ENCODE measurements around the gene UXS1. TPM values are rescaled to one million over a fixed set of nuclear protein-coding genes. Genes with fewer than 3 reads are reported as not detected.

Gene UXS1
- total RNA-seq, 2 experiments from 2014 or later, result 95.3 to 100 TPM

DNA sequence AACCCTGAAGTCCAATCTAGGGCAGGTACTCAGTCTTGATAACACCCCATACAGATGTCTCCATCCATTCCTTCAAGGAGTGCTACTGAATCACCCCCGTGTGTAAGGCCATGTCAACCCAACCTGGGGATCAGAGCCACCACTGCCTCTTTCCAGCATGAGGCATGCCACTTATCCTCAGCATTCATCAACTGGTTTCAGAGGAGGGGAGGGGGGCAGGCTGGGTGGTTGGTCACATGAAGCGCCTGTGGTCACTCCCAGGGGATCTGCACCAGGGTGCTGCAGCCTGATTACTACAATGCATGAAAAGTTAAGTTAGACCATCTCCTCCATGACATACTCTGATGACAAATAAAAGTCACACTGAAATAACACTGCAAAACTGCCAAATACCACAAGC is 65.0 kb downstream of the UXS1 start:
- CTCF ChIA-PET, result no interaction called here
- Mint-ChIP-seq H3K27ac (no peak overlapping the region), H3K9me3 (ENCODE audit: insufficient read depth) (no peaks in the 10 kb centered on the region), H3K27me3 (ENCODE audit: low read depth) (no peaks in the 10 kb centered on the region), H3K36me3 (ENCODE audit: low read depth) (peaks cover 42% of the 10 kb centered on the region), H3K4me1 (ENCODE audit: low read depth) (peaks cover 8% of the 10 kb centered on the region), H3K4me3 (no peak overlapping the region)
- DNase-seq, result no peak
- no peak for ATAC-seq
- POLR2A ChIA-PET, result no interaction called here

DNA sequence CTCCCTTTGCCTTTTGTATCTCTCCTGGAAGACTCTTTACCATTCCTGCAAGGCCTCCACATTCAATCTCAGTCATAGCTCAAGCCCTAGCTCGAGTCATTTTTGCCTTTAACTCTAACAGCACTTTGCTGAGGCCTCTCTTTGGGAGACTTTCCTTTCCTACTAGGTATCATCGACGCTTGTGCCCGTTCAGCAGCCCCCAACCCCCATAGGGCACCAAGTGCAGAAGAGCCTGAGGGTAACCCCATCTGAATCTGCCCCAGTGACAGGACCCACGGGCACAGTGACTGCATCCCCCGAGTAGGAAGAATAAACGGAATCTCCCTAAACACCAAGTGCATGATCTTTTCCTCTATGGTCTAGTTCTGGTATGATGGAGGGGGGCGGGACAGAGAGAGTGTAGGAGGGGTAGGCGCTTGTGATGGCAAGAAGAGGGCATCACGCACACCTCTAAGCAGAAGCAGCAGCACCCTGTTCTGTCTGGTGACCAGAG is 66.3 kb downstream of the UXS1 start:
- Mint-ChIP-seq H3K9me3 (ENCODE audit: insufficient read depth) (no peaks in the 10 kb centered on the region), H3K27ac (no peak overlapping the region), H3K4me1 (ENCODE audit: low read depth) (peaks cover 8% of the 10 kb centered on the region), H3K36me3 (ENCODE audit: low read depth) (peaks cover 51% of the 10 kb centered on the region), H3K27me3 (ENCODE audit: low read depth) (no peaks in the 10 kb centered on the region), H3K4me3 (no peak overlapping the region)
- POLR2A ChIA-PET, result no interaction called here
- CTCF ChIA-PET, result no interaction called here
- ATAC-seq (no peak), DNase-seq (no peak)

DNA sequence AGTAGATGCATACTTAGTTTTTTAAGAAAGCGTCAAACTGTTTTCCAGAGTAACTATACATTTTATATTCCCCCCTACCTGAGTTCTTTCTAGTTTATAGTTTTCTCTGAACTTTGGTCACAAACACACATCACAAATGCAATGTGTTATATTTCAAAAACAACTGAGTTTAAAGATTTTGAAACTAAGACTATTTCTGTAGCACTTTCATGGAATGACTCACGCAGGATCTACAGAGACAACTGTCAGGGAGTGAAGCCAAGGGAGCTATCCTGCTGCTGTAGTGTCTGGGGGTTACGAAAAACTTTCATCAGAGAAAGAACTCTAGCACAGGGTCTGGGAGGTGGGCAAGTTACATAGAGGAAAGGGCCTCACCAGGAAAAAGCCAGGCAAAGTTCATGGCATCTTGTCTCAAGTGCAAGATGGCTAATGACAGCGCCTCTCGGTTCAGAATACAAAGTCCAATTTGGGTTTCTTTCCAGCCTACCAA is 66.8 kb downstream of the UXS1 start:
- peaks cover 8% of the 10 kb centered on the region for H3K4me1 Mint-ChIP-seq (ENCODE audit: low read depth)
- ChIA-PET CTCF (no interaction called here), POLR2A (no interaction called here)
- ATAC-seq (no peak), DNase-seq (no peak)
- peak overlapping the region; percentile 32 for H3K27ac Mint-ChIP-seq
- H3K4me3 Mint-ChIP-seq, result no peak overlapping the region
- peaks cover 53% of the 10 kb centered on the region for H3K36me3 Mint-ChIP-seq (ENCODE audit: low read depth)
- no peaks in the 10 kb centered on the region for H3K27me3 Mint-ChIP-seq (ENCODE audit: low read depth)
- no peaks in the 10 kb centered on the region for H3K9me3 Mint-ChIP-seq (ENCODE audit: insufficient read depth)

GRCh38 chr2:106126705-106127281 is 67.3 kb downstream of the UXS1 start:
- ChIA-PET CTCF (no interaction called here), POLR2A (no interaction called here)
- Mint-ChIP-seq H3K36me3 (ENCODE audit: low read depth) (peaks cover 53% of the 10 kb centered on the region), H3K27ac (no peak overlapping the region), H3K4me1 (ENCODE audit: low read depth) (peaks cover 8% of the 10 kb centered on the region), H3K4me3 (no peak overlapping the region), H3K9me3 (ENCODE audit: insufficient read depth) (no peaks in the 10 kb centered on the region), H3K27me3 (ENCODE audit: low read depth) (no peaks in the 10 kb centered on the region)
- ATAC-seq (no peak), DNase-seq (no peak)

DNA sequence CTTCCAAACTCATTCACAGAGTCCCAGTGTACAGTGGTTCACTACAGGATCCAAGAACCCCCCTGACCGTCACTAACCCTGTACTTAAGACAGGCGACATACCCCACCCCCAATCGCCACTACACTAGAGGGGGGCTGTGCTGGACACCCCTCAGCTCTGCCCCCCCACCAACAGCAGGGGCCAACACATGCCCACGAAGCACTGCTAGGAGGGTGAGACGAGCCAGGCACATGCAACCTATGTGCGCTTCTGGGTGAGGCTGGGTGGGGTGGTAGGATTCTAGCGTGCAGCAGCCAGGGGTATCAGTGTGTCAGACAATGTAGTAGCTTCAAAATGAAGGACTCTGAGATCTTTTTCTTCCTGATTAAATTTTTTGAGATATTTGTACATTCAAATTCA is 67.8 kb downstream of the UXS1 start:
- no peak for ATAC-seq
- no peak for DNase-seq
- no peak overlapping the region for H3K4me3 Mint-ChIP-seq
- ChIA-PET CTCF (no interaction called here), POLR2A (no interaction called here)
- no peaks in the 10 kb centered on the region for H3K27me3 Mint-ChIP-seq (ENCODE audit: low read depth)
- no peaks in the 10 kb centered on the region for H3K9me3 Mint-ChIP-seq (ENCODE audit: insufficient read depth)
- H3K27ac Mint-ChIP-seq, result no peak overlapping the region
- H3K36me3 Mint-ChIP-seq (ENCODE audit: low read depth), result peaks cover 56% of the 10 kb centered on the region
- peaks cover 8% of the 10 kb centered on the region for H3K4me1 Mint-ChIP-seq (ENCODE audit: low read depth)

- H3K4me3 Mint-ChIP-seq, result no peak overlapping the region
- no peaks in the 10 kb centered on the region for H3K27me3 Mint-ChIP-seq (ENCODE audit: low read depth)
- no peaks in the 10 kb centered on the region for H3K9me3 Mint-ChIP-seq (ENCODE audit: insufficient read depth)
- ATAC-seq (no peak), DNase-seq (no peak)
- POLR2A ChIA-PET, result interaction anchor here (0.6 to 1.2 kb wide), 3 partner anchors 12 to 69 kb away, joined by 3 to 4 read pairs (median 3); partner anchors contain the start of gene UXS1
- H3K36me3 Mint-ChIP-seq (ENCODE audit: low read depth), result peaks cover 65% of the 10 kb centered on the region
- CTCF ChIA-PET, result interaction anchor here (1.4 kb wide), 1 partner anchor 35 kb away, joined by 5 read pairs; no protein-coding TSS in a partner anchor
- peaks cover 8% of the 10 kb centered on the region for H3K4me1 Mint-ChIP-seq (ENCODE audit: low read depth)
- H3K27ac Mint-ChIP-seq, result peak overlapping the region; percentile 47
Observed at GRCh38 chr2:106124905-106125549, 69.1 kb downstream of the UXS1 start.

- Mint-ChIP-seq H3K36me3 (ENCODE audit: low read depth) (peaks cover 65% of the 10 kb centered on the region), H3K4me1 (ENCODE audit: low read depth) (peaks cover 2% of the 10 kb centered on the region), H3K9me3 (ENCODE audit: insufficient read depth) (no peaks in the 10 kb centered on the region), H3K4me3 (no peak overlapping the region), H3K27ac (no peak overlapping the region), H3K27me3 (ENCODE audit: low read depth) (no peaks in the 10 kb centered on the region)
- ChIA-PET CTCF (interaction anchor here (1.4 kb wide), 1 partner anchor 35 kb away, joined by 5 read pairs; no protein-coding TSS in a partner anchor), POLR2A (interaction anchor here (1.2 kb wide), 1 partner anchor 16 kb away, joined by 4 read pairs; no protein-coding TSS in a partner anchor)
- DNase-seq (no peak), ATAC-seq (no peak)
Observed at GRCh38 chr2:106124106-106124756, 69.9 kb downstream of the UXS1 start.

GRCh38 chr2:106122157-106122556 is 71.9 kb downstream of the UXS1 start:
- H3K27me3 Mint-ChIP-seq (ENCODE audit: low read depth), result no peaks in the 10 kb centered on the region
- H3K4me1 Mint-ChIP-seq (ENCODE audit: low read depth), result peaks cover 2% of the 10 kb centered on the region
- DNase-seq (no peak), ATAC-seq (no peak)
- H3K4me3 Mint-ChIP-seq, result no peak overlapping the region
- ChIA-PET POLR2A (no interaction called here), CTCF (no interaction called here)
- no peak overlapping the region for H3K27ac Mint-ChIP-seq
- peaks cover 58% of the 10 kb centered on the region for H3K36me3 Mint-ChIP-seq (ENCODE audit: low read depth)
- H3K9me3 Mint-ChIP-seq (ENCODE audit: insufficient read depth), result no peaks in the 10 kb centered on the region

GRCh38 chr2:106120432-106120831 is 73.7 kb downstream of the UXS1 start:
- DNase-seq (no peak), ATAC-seq (no peak)
- H3K36me3 Mint-ChIP-seq (ENCODE audit: low read depth), result peaks cover 64% of the 10 kb centered on the region
- peaks cover 11% of the 10 kb centered on the region for H3K4me1 Mint-ChIP-seq (ENCODE audit: low read depth)
- no peak overlapping the region for H3K27ac Mint-ChIP-seq
- H3K9me3 Mint-ChIP-seq (ENCODE audit: insufficient read depth), result no peaks in the 10 kb centered on the region
- no peak overlapping the region for H3K4me3 Mint-ChIP-seq
- ChIA-PET POLR2A (no interaction called here), CTCF (no interaction called here)
- H3K27me3 Mint-ChIP-seq (ENCODE audit: low read depth), result no peaks in the 10 kb centered on the region

GRCh38 chr2:106119074-106119473 is 75.0 kb downstream of the UXS1 start:
- no peak for ATAC-seq
- Mint-ChIP-seq H3K27me3 (ENCODE audit: low read depth) (no peaks in the 10 kb centered on the region), H3K36me3 (ENCODE audit: low read depth) (peaks cover 68% of the 10 kb centered on the region), H3K27ac (no peak overlapping the region), H3K4me1 (ENCODE audit: low read depth) (peaks cover 12% of the 10 kb centered on the region), H3K4me3 (no peak overlapping the region), H3K9me3 (ENCODE audit: insufficient read depth) (no peaks in the 10 kb centered on the region)
- ChIA-PET POLR2A (no interaction called here), CTCF (no interaction called here)
- DNase-seq, result no peak

DNA sequence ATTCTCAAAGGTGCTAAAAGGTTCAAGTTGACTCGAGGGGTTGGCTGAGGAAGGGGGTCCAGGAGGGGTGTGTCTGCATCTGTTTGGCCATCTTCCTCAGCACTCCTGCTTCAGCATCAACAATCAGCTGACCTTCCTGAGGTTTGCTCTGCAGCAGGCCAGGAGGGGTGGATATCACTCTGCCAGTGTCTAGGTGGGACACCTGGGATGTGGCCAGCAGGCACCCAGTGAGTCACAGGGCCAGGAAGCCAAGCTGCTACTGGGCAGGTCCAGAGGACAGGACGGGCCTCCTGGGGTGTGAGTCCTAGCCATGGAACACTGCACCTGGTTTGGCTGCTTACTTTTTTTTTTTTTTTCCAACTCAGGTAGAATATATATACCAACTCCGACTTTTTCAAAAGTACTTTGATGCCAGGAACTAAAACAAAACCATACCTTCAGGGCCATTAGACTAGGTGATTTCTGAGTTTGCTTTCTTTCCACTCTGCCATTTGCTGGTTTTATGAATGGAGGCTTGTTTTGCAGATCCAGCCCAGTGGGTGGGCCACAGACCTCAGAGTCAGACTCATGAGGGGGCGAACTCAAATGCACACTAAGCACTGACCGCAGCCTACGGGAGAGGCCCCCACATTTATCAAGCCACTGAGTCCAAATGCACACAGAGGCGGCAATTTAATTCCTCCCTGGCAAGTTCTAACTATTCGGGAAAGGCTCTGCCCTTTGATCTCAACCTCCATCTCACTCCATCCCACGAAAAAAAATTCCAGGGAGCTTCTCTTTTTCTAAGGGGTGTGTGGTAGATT is 76.0 kb downstream of the UXS1 start:
- H3K4me3 Mint-ChIP-seq, result no peak overlapping the region
- ChIA-PET POLR2A (no interaction called here), CTCF (no interaction called here)
- no peak for ATAC-seq
- H3K36me3 Mint-ChIP-seq (ENCODE audit: low read depth), result peaks cover 63% of the 10 kb centered on the region
- peaks cover 12% of the 10 kb centered on the region for H3K4me1 Mint-ChIP-seq (ENCODE audit: low read depth)
- no peak for DNase-seq
- H3K27ac Mint-ChIP-seq, result no peak overlapping the region
- no peaks in the 10 kb centered on the region for H3K9me3 Mint-ChIP-seq (ENCODE audit: insufficient read depth)
- H3K27me3 Mint-ChIP-seq (ENCODE audit: low read depth), result no peaks in the 10 kb centered on the region

DNA sequence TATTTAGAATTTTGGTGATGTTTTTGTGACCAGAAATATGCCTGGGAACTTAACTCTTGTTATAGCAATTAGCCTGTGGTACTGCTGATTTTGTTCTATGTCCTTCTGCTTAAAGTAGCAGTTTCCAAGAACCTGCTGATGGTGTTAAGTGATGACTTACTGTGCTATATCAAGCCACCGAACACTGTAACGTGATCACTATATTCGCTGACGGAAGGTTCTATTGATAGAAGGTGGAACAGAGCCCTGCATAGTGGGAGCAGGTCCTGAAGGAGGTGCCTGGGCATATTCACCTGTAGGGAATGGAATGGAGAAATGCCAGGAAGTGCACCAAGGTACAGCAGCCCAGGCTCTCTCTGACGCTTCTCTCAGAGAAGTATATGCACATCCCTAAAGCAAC is 76.8 kb downstream of the UXS1 start:
- H3K9me3 Mint-ChIP-seq (ENCODE audit: insufficient read depth), result no peaks in the 10 kb centered on the region
- no peak for ATAC-seq
- H3K4me3 Mint-ChIP-seq, result no peak overlapping the region
- H3K4me1 Mint-ChIP-seq (ENCODE audit: low read depth), result peaks cover 12% of the 10 kb centered on the region
- H3K36me3 Mint-ChIP-seq (ENCODE audit: low read depth), result peaks cover 63% of the 10 kb centered on the region
- DNase-seq, result no peak
- ChIA-PET POLR2A (no interaction called here), CTCF (no interaction called here)
- H3K27ac Mint-ChIP-seq, result no peak overlapping the region
- H3K27me3 Mint-ChIP-seq (ENCODE audit: low read depth), result no peaks in the 10 kb centered on the region

Data from activated CD8-positive, alpha-beta T cell treated with anti-CD3 and anti-CD28 coated beads, Interleukin-2, amount 10 ng/mL, durations not matched to agents 7 days and 5 days (primary cell).